ENCODE results near the gene KIF18B.
A peak's percentile ranks its signal among the peaks of the same experiment; 100 is the strongest.

The KIF18B gene

DNA sequence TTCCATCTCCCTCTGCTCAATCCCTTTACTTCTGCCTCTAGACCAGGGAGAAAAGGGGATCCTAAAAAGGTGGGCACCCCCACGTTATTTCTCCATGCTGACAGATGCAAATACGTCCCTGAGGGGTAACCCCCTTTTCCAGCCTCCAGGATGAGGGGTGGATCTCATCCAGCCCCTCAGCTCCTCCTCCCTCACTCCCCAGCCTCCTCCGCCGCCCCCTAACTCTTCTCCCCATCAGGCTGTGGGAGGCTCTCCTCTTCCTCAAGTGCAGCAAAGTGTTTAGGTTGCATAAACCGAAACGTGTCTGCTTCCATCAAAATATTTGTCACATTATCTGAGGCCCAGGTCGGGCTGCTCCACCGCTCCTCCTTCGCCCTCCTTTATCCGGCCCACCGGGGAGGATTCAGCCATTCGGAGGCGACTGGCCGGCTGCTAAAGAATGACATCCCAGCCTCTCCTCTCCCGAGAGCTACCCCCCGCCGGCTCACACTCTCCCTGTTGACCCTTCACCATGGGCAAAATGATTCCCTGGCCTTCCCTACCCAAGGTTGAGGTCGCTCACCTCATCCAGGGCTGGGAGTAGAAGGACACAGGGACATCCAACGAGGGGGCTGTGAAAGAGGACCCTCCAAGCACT lies 21.7 kb upstream of the KIF18B start:
- no peak for DNase-seq (ENCODE audit: low read depth, low spot score)
- TF ChIP-seq, protein P1, sequence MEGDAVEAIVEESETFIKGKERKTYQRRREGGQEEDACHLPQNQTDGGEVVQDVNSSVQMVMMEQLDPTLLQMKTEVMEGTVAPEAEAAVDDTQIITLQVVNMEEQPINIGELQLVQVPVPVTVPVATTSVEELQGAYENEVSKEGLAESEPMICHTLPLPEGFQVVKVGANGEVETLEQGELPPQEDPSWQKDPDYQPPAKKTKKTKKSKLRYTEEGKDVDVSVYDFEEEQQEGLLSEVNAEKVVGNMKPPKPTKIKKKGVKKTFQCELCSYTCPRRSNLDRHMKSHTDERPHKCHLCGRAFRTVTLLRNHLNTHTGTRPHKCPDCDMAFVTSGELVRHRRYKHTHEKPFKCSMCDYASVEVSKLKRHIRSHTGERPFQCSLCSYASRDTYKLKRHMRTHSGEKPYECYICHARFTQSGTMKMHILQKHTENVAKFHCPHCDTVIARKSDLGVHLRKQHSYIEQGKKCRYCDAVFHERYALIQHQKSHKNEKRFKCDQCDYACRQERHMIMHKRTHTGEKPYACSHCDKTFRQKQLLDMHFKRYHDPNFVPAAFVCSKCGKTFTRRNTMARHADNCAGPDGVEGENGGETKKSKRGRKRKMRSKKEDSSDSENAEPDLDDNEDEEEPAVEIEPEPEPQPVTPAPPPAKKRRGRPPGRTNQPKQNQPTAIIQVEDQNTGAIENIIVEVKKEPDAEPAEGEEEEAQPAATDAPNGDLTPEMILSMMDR (IDR thresholded peaks at IDR 0.05; ENCODE audit: low read depth, low read length) = no peak
- in situ Hi-C loops (cut with HindIII; ENCODE audit: low sequenced_read_pairs) = no loop called here
- no peak overlapping the region for H3K4me3 ChIP-seq (ENCODE audit: low read depth, low read length)

DNA sequence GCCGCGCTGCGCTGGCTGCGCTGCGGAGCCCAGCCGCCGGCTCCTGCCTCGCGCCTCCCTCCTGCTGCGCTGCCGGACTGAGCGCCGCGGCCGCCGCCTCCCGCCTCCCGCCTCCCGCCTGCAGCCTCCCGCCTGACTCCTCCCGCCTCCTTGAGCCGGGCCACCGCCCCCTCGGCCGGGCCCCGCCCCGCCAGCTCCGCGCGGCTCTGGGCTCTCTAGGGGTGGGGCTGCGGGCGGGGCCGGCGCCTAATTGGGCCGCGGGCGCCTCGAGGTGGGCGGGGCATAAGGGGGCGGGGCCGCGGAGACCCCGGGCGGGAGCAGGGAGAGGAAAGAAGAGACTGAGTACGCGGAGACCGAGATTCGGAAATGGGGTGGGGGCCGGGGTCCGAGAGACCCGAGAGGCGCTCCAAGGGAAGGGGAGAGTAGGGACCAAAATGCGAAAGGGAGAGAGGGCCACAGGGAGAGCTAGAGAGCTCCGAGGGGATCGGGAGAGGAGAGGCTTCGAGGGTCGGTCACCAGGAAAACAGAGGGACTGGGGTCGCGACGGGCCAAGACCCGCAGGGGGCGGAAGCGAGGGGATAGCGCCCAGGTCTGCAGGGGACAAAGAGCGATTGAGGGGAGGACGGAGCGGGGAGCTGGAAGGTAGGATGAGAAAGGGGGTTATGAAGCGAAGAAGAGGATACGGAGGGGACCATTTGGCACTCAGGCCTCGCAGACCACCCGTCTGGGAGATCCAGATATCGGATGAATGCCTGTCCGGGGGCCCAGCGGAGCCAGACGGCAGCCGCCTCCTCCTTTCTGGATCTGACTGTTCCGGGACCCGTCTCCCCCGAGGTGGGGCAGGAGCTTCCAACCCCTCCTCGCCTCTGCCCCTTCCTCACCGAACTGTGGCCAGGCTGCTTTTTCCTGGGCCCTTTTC lies 20.9 kb upstream of the KIF18B start, which contains the start of gene C1QL1:
Gene C1QL1, minus strand, starts transcription at position 79 of the 919 bp plus-strand sequence. CDS start 255 bp downstream, outside the sequence.
- peak within 1 kb of the TSS; percentile 46 for H3K4me3 ChIP-seq (ENCODE audit: low read depth, low read length)

DNA sequence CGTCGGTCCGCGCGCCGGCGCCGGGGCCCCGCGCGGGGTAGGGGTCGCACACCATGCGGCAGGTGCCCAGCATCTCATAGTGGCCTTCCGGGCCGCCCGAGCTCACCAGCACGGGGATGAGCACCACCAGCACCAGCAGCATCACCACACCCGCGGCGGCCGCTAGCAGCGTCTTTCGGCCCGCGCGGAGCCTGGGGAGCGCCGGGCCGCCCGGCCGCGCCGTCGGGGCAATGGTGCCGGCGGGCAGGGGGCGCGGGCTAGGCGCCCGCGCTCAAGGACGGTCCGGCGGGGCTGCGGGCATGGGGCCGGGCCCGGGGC lies 20.3 kb upstream of the KIF18B start:
- TF ChIP-seq, protein P1 (IDR thresholded peaks at IDR 0.05; ENCODE audit: low read depth, low read length) = no peak
- in situ Hi-C loops (cut with HindIII; ENCODE audit: low sequenced_read_pairs) = no loop called here
- no peak for DNase-seq (ENCODE audit: low read depth, low spot score)
- H3K4me3 ChIP-seq (ENCODE audit: low read depth, low read length) = no peak overlapping the region

More for the DNA sequence above, 20.9 kb upstream of the KIF18B start, which contains the start of gene C1QL1:
- TF ChIP-seq, protein P1 (IDR thresholded peaks at IDR 0.05; ENCODE audit: low read depth, low read length) = no peak
- in situ Hi-C loops (cut with HindIII; ENCODE audit: low sequenced_read_pairs) = no loop called here
- DNase-seq (ENCODE audit: low read depth, low spot score) = peak; percentile 89

DNA sequence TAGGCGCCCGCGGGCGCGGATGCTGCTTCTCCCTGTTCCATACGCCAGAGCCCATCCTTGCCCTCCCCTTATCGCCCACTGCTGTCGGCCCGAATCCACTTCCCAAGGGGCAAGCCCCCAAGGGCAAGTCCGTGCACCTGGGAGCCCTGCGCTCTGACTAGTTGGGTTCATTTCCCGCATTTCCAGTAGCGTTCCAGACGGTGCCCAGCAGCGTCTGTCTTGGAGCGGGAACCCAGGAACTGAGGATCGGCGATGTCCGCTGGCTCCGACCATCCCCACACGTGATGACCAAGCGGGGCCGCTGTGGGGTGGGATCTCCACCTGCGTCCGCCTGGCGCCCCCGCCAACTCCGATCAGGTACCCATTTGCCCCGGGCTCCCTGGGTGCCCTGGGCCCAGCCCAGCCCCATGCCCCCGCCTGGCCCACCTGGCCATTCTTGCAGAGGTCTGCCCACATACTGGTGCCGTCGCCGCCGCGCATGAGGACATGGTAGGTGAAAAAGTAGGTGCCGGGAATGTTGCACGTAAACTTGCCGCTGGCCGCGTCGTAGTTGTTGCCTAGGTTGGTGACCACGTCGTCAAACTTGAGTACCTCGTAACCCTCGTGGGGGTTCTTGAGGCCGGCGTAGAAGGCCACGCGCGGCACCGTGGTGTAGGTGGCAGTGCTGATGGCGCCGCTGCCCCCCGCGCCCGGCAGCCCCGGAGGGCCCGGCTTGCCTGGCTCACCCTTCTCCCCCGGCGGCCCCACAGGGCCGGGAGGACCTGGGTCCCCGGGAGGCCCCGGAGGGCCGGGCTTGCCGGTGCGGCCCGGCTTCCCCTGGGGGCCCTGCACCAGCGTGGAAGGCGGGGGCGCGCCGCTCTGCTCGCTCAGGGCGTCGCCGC lies 19.7 kb upstream of the KIF18B start:
- H3K4me3 ChIP-seq (ENCODE audit: low read depth, low read length) = no peak overlapping the region
- DNase-seq (ENCODE audit: low read depth, low spot score) = no peak
- in situ Hi-C loops (cut with HindIII; ENCODE audit: low sequenced_read_pairs) = no loop called here
- TF ChIP-seq, protein P1 (IDR thresholded peaks at IDR 0.05; ENCODE audit: low read depth, low read length) = no peak

DNA sequence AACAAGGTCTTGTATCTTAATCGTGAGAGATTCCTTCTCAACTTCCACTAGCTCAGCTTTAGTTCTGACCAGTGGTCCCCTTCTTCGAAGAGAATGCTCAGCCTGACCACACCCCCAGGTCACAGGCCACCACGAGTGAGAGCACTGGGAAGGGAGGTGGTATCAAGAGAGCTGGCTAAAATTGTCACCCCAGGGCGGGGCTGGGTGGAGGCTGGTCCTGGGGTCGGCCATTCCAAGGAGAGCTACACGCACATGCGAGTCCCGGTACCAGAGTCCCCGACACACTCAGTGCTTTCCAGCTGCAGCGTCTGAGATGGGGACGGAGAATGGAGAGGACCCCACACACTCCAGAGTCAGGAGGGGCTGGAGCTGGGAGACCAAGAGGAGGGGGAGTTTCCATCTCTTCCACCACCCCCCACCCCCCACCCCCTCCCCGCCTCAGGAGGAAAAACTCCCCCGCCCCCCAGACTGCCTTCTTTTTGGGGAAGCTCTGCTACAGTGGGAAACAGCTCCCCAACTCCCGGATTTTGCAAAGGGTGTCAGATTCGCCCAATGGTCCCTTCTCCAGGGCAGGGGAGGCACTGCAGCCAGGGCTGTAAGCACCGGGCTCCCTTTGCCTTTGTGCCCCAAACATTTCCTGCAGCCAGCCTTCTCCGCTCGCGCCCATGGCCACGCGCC lies 18.9 kb upstream of the KIF18B start:
- DNase-seq (ENCODE audit: low read depth, low spot score) = no peak
- in situ Hi-C loops (cut with HindIII; ENCODE audit: low sequenced_read_pairs) = no loop called here
- no peak overlapping the region for H3K4me3 ChIP-seq (ENCODE audit: low read depth, low read length)
- TF ChIP-seq, protein P1 (IDR thresholded peaks at IDR 0.05; ENCODE audit: low read depth, low read length) = no peak

Data from astrocyte of the spinal cord (primary cell).